Smooth muscle cell (in vitro differentiated cells): ENCODE data around the gene ADAMTS9. TPM values are rescaled to one million over a fixed set of nuclear protein-coding genes. Genes with fewer than 3 reads are reported as not detected.

Source experiments
- DNase-seq: peaks from one replicate; lab custom pipeline; 2025; ENCODE audit not compliant: unreplicated experiment; lab: John Stamatoyannopoulos, UW
- H2AFZ ChIP-seq: fragments of 200-600 bp; sonication (generic); 2 replicates; pipeline ENCODE4 v1.6.0; 2016; ENCODE audit warnings: antibody characterized with exemption, low read depth, mild to moderate bottlenecking
- H3F3A ChIP-seq: fragments of 200-600 bp; sonication (generic); 2 replicates; pipeline ENCODE4 v1.6.0; 2017; ENCODE audit warnings: antibody characterized with exemption, low read depth
- H3K27ac ChIP-seq: fragments of 200-600 bp; sonication (generic); 2 replicates; pipeline ENCODE4 v1.5.1; 2016; ENCODE audit warnings: low read depth, mild to moderate bottlenecking
- H3K27me3 ChIP-seq: fragments of 200-600 bp; sonication (generic); 2 replicates; pipeline ENCODE4 v1.6.1; 2016; ENCODE audit warnings: low read depth, mild to moderate bottlenecking
- H3K36me3 ChIP-seq: fragments of 200-600 bp; sonication (generic); 2 replicates; pipeline ENCODE4 v1.5.1; 2016; ENCODE audit warnings: low read depth
- H3K4me1 ChIP-seq: fragments of 200-600 bp; sonication (generic); 2 replicates; pipeline ENCODE4 v1.5.1; 2016; ENCODE audit warnings: low read depth
- H3K4me2 ChIP-seq: fragments of 200-600 bp; sonication (generic); 2 replicates; pipeline ENCODE4 v1.6.0; 2016; ENCODE audit warnings: mild to moderate bottlenecking
- H3K4me3 ChIP-seq: fragments of 200-600 bp; sonication (generic); 2 replicates; pipeline ENCODE4 v1.5.1; 2016; ENCODE audit warnings: mild to moderate bottlenecking
- H3K79me2 ChIP-seq: fragments of 200-600 bp; sonication (generic); 2 replicates; pipeline ENCODE4 v1.6.0; 2016; ENCODE audit warnings: low read depth, mild to moderate bottlenecking
- H3K9ac ChIP-seq: fragments of 200-600 bp; sonication (generic); 2 replicates; pipeline ENCODE4 v1.6.0; 2016; ENCODE audit warnings: low read depth
- H3K9me3 ChIP-seq: fragments of 200-600 bp; sonication (generic); replicated peaks from 2 replicates; pipeline ENCODE4 v1.5.1; 2016; ENCODE audit warnings: low read depth
- H4K20me1 ChIP-seq: fragments of 200-600 bp; sonication (generic); 2 replicates; pipeline ENCODE4 v1.6.0; 2016; ENCODE audit warnings: low read depth
- WGBS: methylation state at CpG from one replicate; pipeline ENCODE4 v1.1.7; 2016; ENCODE audit warnings: low lambda C conversion rate; 5-methylcytosine and 5-hydroxymethylcytosine counted together
- polyA plus RNA-seq: library from polyadenylated mRNA; unstranded; fragments of >200 nt; fragmentation: Nextera tagmentation; extraction: Ambion mirVana; gene quantifications from 2 replicates; pipeline ENCODE4 v1.2.1, GENCODE V29; 2016
- total RNA-seq: library from RNA; depleted of rRNA; stranded (reverse); fragments of >200 nt; gene quantifications from 2 replicates; pipeline ENCODE4 v1.2.3, GENCODE V29; 2014
- TF ChIP-seq, protein P1 (sequence below): fragments of 200-600 bp; sonication (generic); IDR thresholded peaks from 2 replicates; pipeline ENCODE4 v1.5.1; 2017; ENCODE audit warnings: borderline replicate concordance, mild to moderate bottlenecking, antibody characterized with exemption; ENCODE audit not compliant: insufficient read depth, poor library complexity, severe bottlenecking

The ADAMTS9 gene
- total and polyA plus RNA-seq, 2 experiments from 2014 or later, result 18.7 to 66.6 TPM

DNA sequence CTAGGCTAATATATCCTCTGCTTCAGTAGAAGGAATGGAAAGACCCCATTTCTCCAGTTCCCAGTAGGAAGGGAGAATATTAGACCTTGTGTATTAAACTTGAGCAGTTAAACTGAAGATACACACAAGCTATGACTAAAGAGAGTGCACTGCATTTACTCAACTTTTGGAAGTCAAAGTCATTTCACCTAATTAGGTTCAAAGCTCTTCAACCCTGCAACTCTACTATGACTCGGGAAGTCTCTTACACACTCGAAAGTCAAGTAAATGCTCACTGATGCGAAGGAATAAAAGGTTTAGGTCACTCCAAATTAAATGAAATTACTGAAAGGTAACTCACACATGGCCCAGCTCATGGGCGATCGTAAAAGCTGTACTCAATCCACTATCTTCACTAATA, 33.8 kb downstream of the ADAMTS9 start:
- H3K4me2 ChIP-seq, result no peak overlapping the region
- 93% methylated on average over 5 of the region's 5 CpGs for WGBS
- no peak for DNase-seq
- no peak overlapping the region for H2AFZ ChIP-seq
- H4K20me1 ChIP-seq, result no peaks in the 10 kb centered on the region
- TF ChIP-seq, protein P1, sequence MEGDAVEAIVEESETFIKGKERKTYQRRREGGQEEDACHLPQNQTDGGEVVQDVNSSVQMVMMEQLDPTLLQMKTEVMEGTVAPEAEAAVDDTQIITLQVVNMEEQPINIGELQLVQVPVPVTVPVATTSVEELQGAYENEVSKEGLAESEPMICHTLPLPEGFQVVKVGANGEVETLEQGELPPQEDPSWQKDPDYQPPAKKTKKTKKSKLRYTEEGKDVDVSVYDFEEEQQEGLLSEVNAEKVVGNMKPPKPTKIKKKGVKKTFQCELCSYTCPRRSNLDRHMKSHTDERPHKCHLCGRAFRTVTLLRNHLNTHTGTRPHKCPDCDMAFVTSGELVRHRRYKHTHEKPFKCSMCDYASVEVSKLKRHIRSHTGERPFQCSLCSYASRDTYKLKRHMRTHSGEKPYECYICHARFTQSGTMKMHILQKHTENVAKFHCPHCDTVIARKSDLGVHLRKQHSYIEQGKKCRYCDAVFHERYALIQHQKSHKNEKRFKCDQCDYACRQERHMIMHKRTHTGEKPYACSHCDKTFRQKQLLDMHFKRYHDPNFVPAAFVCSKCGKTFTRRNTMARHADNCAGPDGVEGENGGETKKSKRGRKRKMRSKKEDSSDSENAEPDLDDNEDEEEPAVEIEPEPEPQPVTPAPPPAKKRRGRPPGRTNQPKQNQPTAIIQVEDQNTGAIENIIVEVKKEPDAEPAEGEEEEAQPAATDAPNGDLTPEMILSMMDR, result no peak
- H3K4me1 ChIP-seq, result peaks cover 23% of the 10 kb centered on the region
- no peak overlapping the region for H3K4me3 ChIP-seq
- no peaks in the 10 kb centered on the region for H3K9me3 ChIP-seq
- H3K27me3 ChIP-seq, result no peaks in the 10 kb centered on the region
- H3F3A ChIP-seq, result peaks cover 8% of the 10 kb centered on the region
- H3K9ac ChIP-seq, result no peak overlapping the region
- H3K36me3 ChIP-seq, result peaks cover 13% of the 10 kb centered on the region
- H3K27ac ChIP-seq, result peak overlapping the region; percentile 6
- H3K79me2 ChIP-seq, result peaks cover 4% of the 10 kb centered on the region

DNA sequence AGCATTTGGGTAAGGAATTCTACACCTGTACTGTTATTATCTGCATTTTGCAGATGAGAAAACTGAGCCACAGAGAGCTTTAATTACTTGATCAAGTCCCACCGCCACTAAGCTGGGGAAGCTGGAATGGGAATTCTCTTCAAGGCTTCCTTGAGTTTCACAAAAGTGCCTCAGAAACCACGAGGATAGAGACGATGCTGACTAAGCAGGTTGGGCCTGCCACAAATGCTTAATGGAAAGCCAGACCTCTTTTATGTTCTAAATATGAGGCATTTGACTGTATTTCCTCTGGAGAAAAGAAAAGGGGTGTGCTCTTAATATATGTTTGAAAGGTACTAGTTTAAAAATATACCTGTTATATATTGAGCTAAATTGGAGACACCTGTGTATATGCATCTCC, 34.7 kb downstream of the ADAMTS9 start:
- H2AFZ ChIP-seq, result no peak overlapping the region
- H3K9ac ChIP-seq, result no peak overlapping the region
- H3K79me2 ChIP-seq, result peaks cover 4% of the 10 kb centered on the region
- 37% methylated on average over 3 of the region's 3 CpGs for WGBS
- no peaks in the 10 kb centered on the region for H3K9me3 ChIP-seq
- no peaks in the 10 kb centered on the region for H3K27me3 ChIP-seq
- H3K4me1 ChIP-seq, result peaks cover 23% of the 10 kb centered on the region
- no peaks in the 10 kb centered on the region for H4K20me1 ChIP-seq
- H3K36me3 ChIP-seq, result peaks cover 7% of the 10 kb centered on the region
- no peak overlapping the region for H3K4me3 ChIP-seq
- DNase-seq, result no peak
- peak overlapping the region; percentile 6 for H3K27ac ChIP-seq
- TF ChIP-seq, protein P1, result no peak
- peaks cover 8% of the 10 kb centered on the region for H3F3A ChIP-seq
- H3K4me2 ChIP-seq, result no peak overlapping the region

DNA sequence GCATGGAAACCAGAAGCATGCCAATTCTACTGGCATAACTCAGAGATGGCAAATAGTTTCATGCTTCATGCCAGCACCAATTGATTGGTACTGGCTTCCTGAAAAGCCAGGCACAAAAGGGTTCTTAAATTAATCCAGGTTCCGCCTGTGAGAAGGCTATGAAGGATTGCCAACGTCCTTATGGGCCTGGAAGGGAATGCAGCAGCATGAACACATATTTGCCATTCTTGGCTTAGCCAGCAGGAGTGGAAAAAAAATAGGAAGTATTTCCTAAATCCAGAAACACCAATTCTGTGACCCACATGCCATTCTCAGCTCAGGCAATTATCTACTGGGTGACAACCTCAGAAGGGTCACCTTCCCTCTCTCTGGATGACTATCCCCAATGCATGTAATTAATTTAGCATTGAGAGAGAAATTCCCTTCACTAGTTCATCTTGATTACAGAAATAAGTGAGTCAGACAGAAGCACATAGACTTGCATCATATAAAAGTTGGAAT, 36.0 kb downstream of the ADAMTS9 start:
- no peaks in the 10 kb centered on the region for H3K9me3 ChIP-seq
- H3K4me2 ChIP-seq, result no peak overlapping the region
- H3K79me2 ChIP-seq, result peaks cover 4% of the 10 kb centered on the region
- H3F3A ChIP-seq, result peaks cover 8% of the 10 kb centered on the region
- no peak for DNase-seq
- 43% methylated on average over 2 of the region's 2 CpGs for WGBS
- H3K27ac ChIP-seq, result peak overlapping the region; percentile 0
- H3K36me3 ChIP-seq, result peaks cover 6% of the 10 kb centered on the region
- no peaks in the 10 kb centered on the region for H4K20me1 ChIP-seq
- no peaks in the 10 kb centered on the region for H3K27me3 ChIP-seq
- no peak overlapping the region for H3K4me3 ChIP-seq
- H3K9ac ChIP-seq, result no peak overlapping the region
- no peak overlapping the region for H2AFZ ChIP-seq
- peaks cover 23% of the 10 kb centered on the region for H3K4me1 ChIP-seq
- TF ChIP-seq, protein P1, result no peak

DNA sequence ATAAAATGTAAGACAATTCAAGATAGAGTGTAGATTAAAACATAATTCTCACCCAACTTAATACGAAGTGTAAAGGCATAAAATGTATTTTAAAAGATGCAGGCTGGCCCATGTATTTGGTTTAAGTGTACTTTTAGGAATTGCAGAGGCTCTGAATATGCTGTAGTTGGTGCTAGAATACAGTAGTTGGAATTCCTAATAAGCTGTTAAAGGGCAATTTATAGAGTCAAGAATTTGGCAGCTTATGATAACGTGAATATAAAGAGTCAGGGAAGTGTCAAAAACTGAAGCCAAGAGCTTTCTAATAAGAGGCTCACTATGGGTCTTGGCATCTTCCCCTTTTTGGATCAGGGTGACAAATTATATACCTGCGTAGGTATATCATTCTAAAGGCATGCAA, 36.5 kb downstream of the ADAMTS9 start:
- TF ChIP-seq, protein P1, result peak; percentile 10
- Histone ChIP-seq H3K27ac (no peak overlapping the region), H3K4me1 (peaks cover 23% of the 10 kb centered on the region), H3F3A (peaks cover 8% of the 10 kb centered on the region), H4K20me1 (no peaks in the 10 kb centered on the region), H3K36me3 (peaks cover 6% of the 10 kb centered on the region), H3K27me3 (no peaks in the 10 kb centered on the region), H3K4me2 (no peak overlapping the region), H3K79me2 (peaks cover 4% of the 10 kb centered on the region), H3K9ac (no peak overlapping the region), H3K4me3 (no peak overlapping the region), H2AFZ (no peak overlapping the region), H3K9me3 (no peaks in the 10 kb centered on the region)
- DNase-seq, result no peak
- WGBS, result 92% methylated on average over 3 of the region's 3 CpGs
